SU-DHL-6 (cell line): Measurements from ENCODE around the gene KLHL18.
"Not testable (repeated sequence)": the region's sequence is repeated elsewhere in the genome, so short reads cannot be mapped to it uniquely, and the experiment has no call there.

Experiments used
- CTCF ChIP-seq: fragments of 200-600 bp; sonication (generic); IDR thresholded peaks from one replicate; pipeline ENCODE4 v1.5.1; 2017; ENCODE audit warnings: antibody characterized with exemption, mild to moderate bottlenecking, low read length, moderate library complexity; ENCODE audit not compliant: insufficient read depth, poor library complexity, severe bottlenecking
- EZH2phosphoT487 ChIP-seq: fragments of 200-600 bp; sonication (generic), shearing (Covaris generic); conservative IDR thresholded peaks from 2 replicates; pipeline ENCODE4 v1.6.1; 2018; ENCODE audit warnings: mild to moderate bottlenecking, antibody characterized with exemption, low read length, moderate library complexity, mixed read lengths

GRCh38 chr3:47360110-47360517 lies 77.4 kb downstream of the KLHL18 start:
- TF ChIP-seq CTCF, EZH2phosphoT487: not testable (repeated sequence)
